Activated CD8-positive, alpha-beta memory T cell treated with anti-CD3 and anti-CD28 coated beads, Interleukin-2, amount 10 ng/mL, durations not matched to agents 7 days and 5 days (primary cell): Measurements from ENCODE around the gene ITGA1. TPM values are rescaled to one million over a fixed set of nuclear protein-coding genes. Genes with fewer than 3 reads are reported as not detected.

ENCODE experiments used
- ATAC-seq: fragments of 150-1000 bp; cut with Tn5 transposase; one replicate; pipeline ENCODE4 v1.10.0; 2021; ENCODE audit warnings: moderate library complexity
- CTCF ChIA-PET: fragments of 350-600 bp; sonication (Branson Sonifier 250); formaldehyde crosslinking; loops from one replicate; lab custom pipeline; 2021; ENCODE audit warnings: antibody characterized with exemption; lab: Charles Lee
- DNase-seq: peaks from one replicate; pipeline ENCODE4 v3.0.0-alpha.2; 2020
- H3K27ac Mint-ChIP-seq: one replicate; pipeline ENCODE4 v1.8.0; 2021; ENCODE audit warnings: mild to moderate bottlenecking, mixed read lengths
- H3K27me3 Mint-ChIP-seq: one replicate; pipeline ENCODE4 v1.8.0; 2021; ENCODE audit warnings: mixed read lengths
- H3K36me3 Mint-ChIP-seq: one replicate; pipeline ENCODE4 v1.8.0; 2021; ENCODE audit warnings: mild to moderate bottlenecking, mixed read lengths
- H3K4me1 Mint-ChIP-seq: one replicate; pipeline ENCODE4 v1.8.0; 2021; ENCODE audit warnings: mixed read lengths
- H3K4me3 Mint-ChIP-seq: one replicate; pipeline ENCODE4 v1.8.0; 2021; ENCODE audit warnings: mild to moderate bottlenecking, moderate library complexity, mixed read lengths
- H3K9me3 Mint-ChIP-seq: one replicate; pipeline ENCODE4 v1.8.0; 2022; ENCODE audit warnings: low read depth, mixed read lengths
- total RNA-seq, 2 experiments: library from RNA; stranded (reverse); gene quantifications; one replicate each; pipeline ENCODE4 v1.2.3, GENCODE V29; 2021

Gene ITGA1
- total RNA-seq, 2 experiments from 2014 or later = 37.0 to 66.8 TPM

DNA sequence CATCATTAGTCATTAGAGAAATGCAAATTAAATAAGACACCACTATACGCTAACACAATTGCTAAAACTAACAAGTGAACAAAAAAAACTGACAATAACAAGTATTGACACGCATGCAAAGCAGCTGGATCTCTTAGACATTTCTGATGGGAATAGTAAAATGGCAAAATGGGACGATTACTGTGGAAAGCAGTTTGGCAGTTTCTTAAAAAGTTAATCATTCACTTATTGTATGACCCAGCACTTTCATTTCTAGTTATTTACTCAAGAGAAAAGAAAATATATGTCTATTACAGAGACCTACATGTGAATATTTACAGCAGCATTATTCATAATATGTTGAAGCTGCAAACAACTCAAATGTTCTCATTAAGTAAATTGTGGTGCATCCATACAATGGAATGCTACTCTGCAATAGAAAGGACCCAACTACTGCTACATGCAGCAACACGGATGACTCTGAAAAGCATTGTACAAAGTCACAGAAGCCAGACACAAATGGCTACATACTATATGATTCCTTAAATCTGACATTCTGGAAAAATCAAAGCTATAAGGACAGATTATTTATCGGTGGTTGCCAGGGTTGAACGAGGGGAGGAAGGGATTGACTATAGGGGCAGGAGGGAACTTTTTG lies 104.6 kb downstream of the ITGA1 start:
- H3K27me3 Mint-ChIP-seq = no peaks in the 10 kb centered on the region
- peaks cover 21% of the 10 kb centered on the region for H3K36me3 Mint-ChIP-seq
- no peaks in the 10 kb centered on the region for H3K9me3 Mint-ChIP-seq
- H3K4me3 Mint-ChIP-seq = no peak overlapping the region
- CTCF ChIA-PET = interaction anchor here (1.5 kb wide), 1 partner anchor 23 kb away, joined by 4 read pairs; no protein-coding TSS in a partner anchor
- no peak overlapping the region for H3K27ac Mint-ChIP-seq
- DNase-seq (no peak), ATAC-seq (no peak)
- no peaks in the 10 kb centered on the region for H3K4me1 Mint-ChIP-seq

DNA sequence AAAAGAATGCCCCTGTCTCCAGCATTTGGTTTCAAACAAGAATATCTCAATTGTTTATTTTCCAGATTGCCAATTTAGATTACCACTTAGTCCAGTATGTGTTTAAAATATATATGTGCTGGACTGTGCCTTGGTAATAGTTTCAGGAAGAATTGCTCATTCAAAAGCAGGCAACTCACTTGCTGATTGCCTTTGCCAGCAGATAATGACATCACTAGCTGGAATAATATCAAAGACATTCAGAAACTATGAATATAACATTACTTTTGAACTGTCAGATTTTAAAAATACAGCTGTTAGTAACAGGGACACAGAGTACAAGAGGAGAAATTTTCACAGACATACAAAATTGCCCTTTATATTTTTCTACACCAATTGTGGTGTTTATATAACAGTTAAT lies 105.4 kb downstream of the ITGA1 start:
- Mint-ChIP-seq H3K4me3 (no peak overlapping the region), H3K27ac (no peak overlapping the region), H3K9me3 (no peaks in the 10 kb centered on the region), H3K36me3 (peaks cover 16% of the 10 kb centered on the region), H3K4me1 (no peaks in the 10 kb centered on the region), H3K27me3 (no peaks in the 10 kb centered on the region)
- DNase-seq (no peak), ATAC-seq (no peak)
- CTCF ChIA-PET = no interaction called here

DNA sequence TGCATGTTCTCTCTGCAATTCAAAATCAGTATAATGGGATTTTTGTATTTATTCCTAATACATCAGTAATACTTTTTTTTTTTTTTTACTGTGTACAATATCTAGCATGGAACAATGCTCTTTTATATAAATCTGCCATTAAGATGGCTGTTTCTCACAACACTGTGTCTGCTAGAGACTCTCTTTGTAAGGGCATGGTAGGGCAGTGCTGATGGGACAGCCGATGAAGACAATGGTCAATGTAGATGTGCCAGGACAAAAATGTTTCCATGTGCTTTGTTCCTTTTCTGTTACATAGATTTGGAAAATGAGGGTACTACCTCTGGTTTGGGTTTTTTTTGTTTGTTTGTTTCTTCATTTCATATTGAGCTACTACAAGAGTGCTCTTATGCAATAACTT lies 106.1 kb downstream of the ITGA1 start:
- DNase-seq (no peak), ATAC-seq (no peak)
- Mint-ChIP-seq H3K36me3 (peaks cover 17% of the 10 kb centered on the region), H3K27me3 (no peaks in the 10 kb centered on the region), H3K27ac (no peak overlapping the region), H3K4me3 (no peak overlapping the region), H3K9me3 (no peaks in the 10 kb centered on the region), H3K4me1 (no peaks in the 10 kb centered on the region)
- CTCF ChIA-PET = no interaction called here

DNA sequence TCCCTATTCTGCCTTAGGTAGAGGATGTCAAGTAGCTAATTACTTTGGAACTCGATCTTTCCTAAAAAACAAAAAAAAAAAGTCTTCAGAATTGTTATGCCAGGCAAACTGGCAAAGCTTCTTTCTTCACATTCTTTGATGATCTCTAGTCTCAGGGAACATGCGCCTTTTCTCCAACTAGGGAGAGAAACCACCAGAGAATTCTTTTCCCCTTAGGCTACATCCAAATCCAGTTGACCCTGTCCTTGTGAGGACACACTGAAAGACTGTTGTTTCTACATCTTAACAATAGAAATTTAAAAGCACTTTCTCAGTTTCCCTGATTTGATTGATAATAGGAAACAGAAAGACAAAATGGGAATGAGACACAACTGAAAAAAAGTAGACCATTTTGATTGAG lies 106.7 kb downstream of the ITGA1 start:
- H3K36me3 Mint-ChIP-seq = peaks cover 16% of the 10 kb centered on the region
- CTCF ChIA-PET = no interaction called here
- H3K4me3 Mint-ChIP-seq = no peak overlapping the region
- no peak overlapping the region for H3K27ac Mint-ChIP-seq
- H3K9me3 Mint-ChIP-seq = no peaks in the 10 kb centered on the region
- no peaks in the 10 kb centered on the region for H3K4me1 Mint-ChIP-seq
- no peak for ATAC-seq
- DNase-seq = no peak
- no peaks in the 10 kb centered on the region for H3K27me3 Mint-ChIP-seq

DNA sequence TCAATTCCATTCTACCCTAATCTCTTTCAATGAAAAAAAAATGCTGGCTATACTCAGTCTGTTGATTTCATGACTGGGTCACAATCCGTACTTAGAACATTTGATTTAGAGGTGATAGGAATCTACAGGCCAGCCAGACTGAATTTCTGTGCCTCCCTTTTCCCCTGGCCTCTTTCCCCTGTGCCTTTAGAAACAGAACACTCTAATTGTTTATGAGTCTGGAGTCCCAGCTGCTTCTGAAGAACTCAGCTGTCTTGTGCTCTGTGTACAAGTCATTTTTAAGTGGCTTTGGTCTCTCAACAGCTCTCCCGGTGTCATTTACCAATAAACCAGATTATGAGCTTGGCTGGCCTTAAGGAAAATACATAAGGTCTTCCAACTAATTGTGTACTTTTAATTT lies 107.4 kb downstream of the ITGA1 start:
- H3K4me1 Mint-ChIP-seq = no peaks in the 10 kb centered on the region
- ATAC-seq (no peak), DNase-seq (no peak)
- H3K27me3 Mint-ChIP-seq = no peaks in the 10 kb centered on the region
- H3K36me3 Mint-ChIP-seq = peaks cover 16% of the 10 kb centered on the region
- no peak overlapping the region for H3K4me3 Mint-ChIP-seq
- CTCF ChIA-PET = no interaction called here
- no peaks in the 10 kb centered on the region for H3K9me3 Mint-ChIP-seq
- H3K27ac Mint-ChIP-seq = no peak overlapping the region

DNA sequence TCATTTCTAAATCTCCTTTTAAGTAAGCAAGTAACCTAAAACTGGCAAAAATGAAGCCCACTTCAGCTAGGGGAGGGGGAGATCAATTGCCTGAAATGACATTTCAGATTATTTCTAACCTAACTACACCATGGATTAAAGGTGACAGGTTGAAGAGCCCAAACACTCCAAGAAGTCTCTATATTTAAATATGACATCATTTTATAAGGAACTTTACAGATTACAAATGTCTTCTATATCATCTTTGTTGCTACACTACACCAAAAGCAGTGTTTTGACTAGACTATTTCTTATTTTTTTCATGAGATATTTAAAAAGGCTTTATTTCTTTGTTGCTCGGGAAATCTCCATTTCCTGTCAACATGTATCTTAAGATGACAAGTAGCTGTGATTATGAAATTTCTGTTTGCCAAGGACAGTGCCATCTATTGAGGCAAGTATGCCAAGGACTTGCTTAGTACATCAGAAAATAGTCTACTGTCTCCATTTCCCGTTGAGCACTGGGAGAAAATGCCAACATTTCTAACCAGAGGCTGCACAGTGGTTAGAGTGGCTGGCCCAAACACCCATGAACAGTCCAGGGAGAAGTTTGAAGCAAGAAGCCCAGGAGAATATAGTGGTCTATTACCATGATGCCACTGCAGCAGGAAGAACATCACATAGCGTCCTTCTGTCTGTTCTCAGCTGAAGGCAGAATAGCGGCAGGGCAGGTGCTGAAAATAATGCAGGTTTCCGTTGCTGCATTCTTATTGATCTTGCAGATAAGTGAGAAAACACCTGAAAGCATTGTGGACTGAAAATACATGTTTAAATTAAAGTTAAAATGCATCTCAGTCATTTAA lies 108.1 kb downstream of the ITGA1 start:
- H3K36me3 Mint-ChIP-seq = peaks cover 16% of the 10 kb centered on the region
- no peaks in the 10 kb centered on the region for H3K4me1 Mint-ChIP-seq
- H3K4me3 Mint-ChIP-seq = no peak overlapping the region
- ATAC-seq (no peak), DNase-seq (no peak)
- H3K27me3 Mint-ChIP-seq = no peaks in the 10 kb centered on the region
- H3K9me3 Mint-ChIP-seq = no peaks in the 10 kb centered on the region
- H3K27ac Mint-ChIP-seq = no peak overlapping the region
- CTCF ChIA-PET = no interaction called here

DNA sequence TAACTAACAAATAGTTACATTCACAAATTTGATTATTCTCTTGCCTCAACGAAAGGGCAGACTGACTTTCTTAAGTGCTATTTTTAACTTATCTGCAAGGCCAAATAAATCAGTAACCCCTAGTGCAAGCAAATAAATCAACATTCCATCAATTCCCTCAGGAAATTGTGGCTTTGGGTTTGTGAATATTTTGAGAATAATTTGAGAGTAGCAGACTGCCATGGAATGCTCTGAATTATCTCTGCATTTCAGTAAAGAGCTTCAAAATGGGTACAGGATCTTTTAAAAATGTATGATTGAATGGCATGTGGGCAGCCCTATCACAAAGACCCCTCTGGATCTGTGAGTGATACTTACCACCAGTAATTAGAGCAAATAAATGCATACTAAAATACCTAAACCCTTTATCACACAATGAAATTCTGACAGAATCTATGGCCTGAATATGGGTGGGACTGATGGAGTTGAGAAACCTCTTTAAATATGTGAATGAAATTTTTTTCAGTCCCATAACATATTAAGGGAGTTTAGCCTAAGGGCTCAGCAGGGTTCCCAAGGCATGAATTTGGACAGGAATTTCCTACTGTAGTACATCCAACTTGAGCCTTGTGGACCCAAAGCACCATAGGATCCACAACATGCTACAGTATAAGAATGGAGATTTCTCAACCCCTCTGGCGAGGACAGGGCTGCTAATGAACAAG lies 109.0 kb downstream of the ITGA1 start:
- Mint-ChIP-seq H3K27ac (no peak overlapping the region), H3K9me3 (no peaks in the 10 kb centered on the region), H3K4me3 (no peak overlapping the region), H3K36me3 (peaks cover 22% of the 10 kb centered on the region), H3K4me1 (no peaks in the 10 kb centered on the region), H3K27me3 (no peaks in the 10 kb centered on the region)
- ATAC-seq = no peak
- CTCF ChIA-PET = no interaction called here
- DNase-seq = no peak

DNA sequence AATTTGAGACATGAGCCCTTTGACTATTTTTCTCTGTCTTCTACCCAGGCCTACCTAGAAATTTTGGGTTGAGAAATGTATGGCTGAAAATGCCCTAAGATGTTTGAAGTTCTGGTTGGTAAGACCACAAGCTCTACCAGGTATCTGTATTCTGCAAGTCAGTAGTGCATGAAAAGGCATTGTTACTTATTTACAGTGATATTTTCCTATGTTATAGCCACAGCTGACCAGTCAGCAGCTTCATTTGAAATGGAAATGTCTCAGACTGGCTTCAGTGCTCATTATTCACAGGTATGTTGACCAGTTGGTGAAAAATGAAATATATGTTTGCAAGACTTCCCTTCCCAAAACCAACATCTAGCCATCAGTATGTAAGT lies 109.5 kb downstream of the ITGA1 start:
- no peak overlapping the region for H3K27ac Mint-ChIP-seq
- CTCF ChIA-PET = no interaction called here
- DNase-seq = no peak
- H3K4me1 Mint-ChIP-seq = no peaks in the 10 kb centered on the region
- no peaks in the 10 kb centered on the region for H3K27me3 Mint-ChIP-seq
- no peak overlapping the region for H3K4me3 Mint-ChIP-seq
- no peaks in the 10 kb centered on the region for H3K9me3 Mint-ChIP-seq
- peaks cover 24% of the 10 kb centered on the region for H3K36me3 Mint-ChIP-seq
- ATAC-seq = no peak

DNA sequence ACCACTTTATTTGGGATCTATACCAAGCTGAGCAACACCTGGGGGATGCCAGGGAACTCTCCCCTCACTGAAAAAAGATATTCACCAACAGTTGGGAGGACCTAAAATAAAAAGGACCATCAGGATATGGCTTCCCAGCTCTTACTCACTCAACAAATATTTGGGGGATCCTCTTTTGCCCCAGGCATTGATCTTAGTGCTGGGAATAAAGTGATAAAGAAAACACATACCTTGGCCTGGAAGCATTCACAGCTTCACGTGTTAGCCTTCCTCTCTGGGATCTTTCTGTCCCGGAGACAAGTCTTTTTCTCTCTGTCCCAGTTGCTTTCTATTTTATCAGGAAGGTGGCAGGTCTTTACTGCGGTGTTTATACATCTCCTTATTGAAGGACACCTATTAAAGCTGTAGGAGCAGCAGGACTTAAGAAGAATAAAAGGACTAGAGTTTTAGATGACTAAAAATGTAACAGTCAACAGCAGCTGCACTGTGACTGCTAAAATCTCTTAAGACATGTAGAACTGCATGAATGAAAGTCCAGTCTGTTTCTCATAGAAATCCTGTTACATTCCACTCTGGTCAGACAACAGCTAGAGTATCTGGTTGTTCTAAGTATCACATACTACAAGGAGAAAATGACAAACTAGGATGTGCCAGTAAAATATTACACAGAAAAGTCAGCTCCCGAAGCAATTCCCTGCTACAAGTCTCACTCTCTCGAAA lies 111.4 kb downstream of the ITGA1 start:
- Mint-ChIP-seq H3K4me1 (no peaks in the 10 kb centered on the region), H3K27ac (no peak overlapping the region), H3K4me3 (no peak overlapping the region), H3K27me3 (no peaks in the 10 kb centered on the region), H3K9me3 (no peaks in the 10 kb centered on the region), H3K36me3 (peaks cover 34% of the 10 kb centered on the region)
- DNase-seq (no peak), ATAC-seq (no peak)
- CTCF ChIA-PET = interaction anchor here (1.6 kb wide), 1 partner anchor 16 kb away, joined by 3 read pairs; no protein-coding TSS in a partner anchor

DNA sequence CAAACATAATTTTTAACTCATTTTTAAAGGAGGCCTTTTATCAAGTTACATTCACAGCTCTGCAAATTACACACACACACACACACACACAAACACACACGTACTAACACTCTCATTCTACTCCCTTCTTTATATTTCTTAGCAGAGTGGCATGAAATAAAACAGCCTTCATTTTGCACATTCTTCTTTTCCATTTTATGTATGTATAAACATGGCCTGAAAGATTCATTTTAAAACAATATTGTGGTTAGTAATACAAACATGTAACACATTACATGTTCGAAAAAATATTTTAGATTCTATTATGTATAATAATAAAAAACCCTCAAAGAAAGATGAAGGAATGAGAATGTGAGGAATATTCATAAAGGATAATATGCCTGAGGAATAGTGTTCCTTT lies 115.4 kb downstream of the ITGA1 start:
- H3K9me3 Mint-ChIP-seq = no peaks in the 10 kb centered on the region
- no peak for ATAC-seq
- no peak overlapping the region for H3K4me3 Mint-ChIP-seq

DNA sequence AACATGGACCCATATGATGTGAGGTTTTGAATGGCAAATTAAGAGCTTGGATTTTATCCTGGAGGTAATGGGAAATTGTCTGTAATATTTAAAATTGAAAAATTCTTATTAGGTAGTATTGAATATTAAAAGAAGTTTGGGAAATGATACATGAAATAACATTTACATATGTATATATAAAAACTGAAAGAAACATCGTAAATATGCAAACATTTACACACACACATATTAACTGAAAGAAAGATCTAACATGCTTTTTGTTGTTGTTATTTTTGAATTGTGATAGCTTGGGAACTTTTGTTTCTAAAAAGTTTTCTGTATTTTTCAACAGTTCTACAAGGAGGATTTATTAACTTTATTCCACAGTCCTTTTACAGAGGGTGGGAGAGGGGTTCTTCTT lies 118.6 kb downstream of the ITGA1 start:
- DNase-seq = no peak
- peaks cover 21% of the 10 kb centered on the region for H3K36me3 Mint-ChIP-seq
- H3K4me3 Mint-ChIP-seq = no peak overlapping the region
- H3K9me3 Mint-ChIP-seq = no peaks in the 10 kb centered on the region
- H3K27me3 Mint-ChIP-seq = no peaks in the 10 kb centered on the region
- ATAC-seq = no peak
- H3K27ac Mint-ChIP-seq = no peak overlapping the region
- CTCF ChIA-PET = interaction anchor here (1.1 to 1.3 kb wide), 2 partner anchors 9 to 363 kb away, joined by 3 to 7 read pairs; no protein-coding TSS in a partner anchor
- peaks cover 8% of the 10 kb centered on the region for H3K4me1 Mint-ChIP-seq

More for the DNA sequence above, 115.4 kb downstream of the ITGA1 start:
- H3K27ac Mint-ChIP-seq = no peak overlapping the region
- H3K4me1 Mint-ChIP-seq = peaks cover 8% of the 10 kb centered on the region
- CTCF ChIA-PET = interaction anchor here (0.8 kb wide), 1 partner anchor 13 kb away, joined by 3 read pairs; no protein-coding TSS in a partner anchor
- H3K27me3 Mint-ChIP-seq = no peaks in the 10 kb centered on the region
- peaks cover 30% of the 10 kb centered on the region for H3K36me3 Mint-ChIP-seq
- DNase-seq = no peak

DNA sequence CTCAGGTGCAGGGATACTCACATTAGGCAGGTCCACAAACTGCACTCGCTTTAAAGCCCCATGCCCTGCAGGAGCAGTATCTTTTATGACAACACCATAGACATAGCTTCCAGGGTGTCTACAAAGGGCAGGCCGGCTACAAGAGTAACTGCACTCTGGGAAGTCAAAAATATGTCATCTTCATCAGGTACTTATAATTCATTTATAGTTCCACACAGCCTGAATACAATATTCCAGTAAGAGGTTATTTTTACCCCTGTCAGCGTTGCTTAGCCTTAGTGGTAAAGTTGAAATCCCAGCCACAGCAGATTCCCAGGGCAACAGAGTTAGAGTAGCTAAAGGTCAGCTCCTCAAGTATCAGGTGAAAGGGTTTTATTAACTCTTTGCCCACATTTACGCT lies 119.1 kb downstream of the ITGA1 start:
- no peaks in the 10 kb centered on the region for H3K9me3 Mint-ChIP-seq
- CTCF ChIA-PET = interaction anchor here (1.1 to 1.3 kb wide), 2 partner anchors 9 to 363 kb away, joined by 3 to 7 read pairs; no protein-coding TSS in a partner anchor
- no peak overlapping the region for H3K27ac Mint-ChIP-seq
- no peak for DNase-seq
- ATAC-seq = no peak
- no peak overlapping the region for H3K4me3 Mint-ChIP-seq
- H3K36me3 Mint-ChIP-seq = peaks cover 18% of the 10 kb centered on the region
- H3K27me3 Mint-ChIP-seq = no peaks in the 10 kb centered on the region
- peaks cover 8% of the 10 kb centered on the region for H3K4me1 Mint-ChIP-seq

DNA sequence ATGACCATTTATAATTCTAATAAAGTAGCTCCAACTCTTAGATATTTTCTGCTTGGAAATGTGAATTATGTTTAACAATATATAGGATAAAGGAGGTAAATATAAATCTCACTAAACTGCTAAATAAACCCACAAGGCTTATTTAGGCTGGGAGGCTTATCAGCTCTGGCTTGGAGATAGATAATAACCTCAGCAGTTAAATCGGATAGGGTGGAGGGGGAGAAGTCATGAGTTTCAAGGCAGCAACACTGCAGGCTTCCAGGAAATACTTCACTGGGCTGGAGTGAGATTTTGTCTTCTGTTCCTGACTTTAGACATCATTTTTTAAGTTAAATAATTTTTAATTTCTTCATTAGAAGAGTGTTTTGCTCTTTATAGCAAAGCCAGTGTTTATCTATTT lies 121.5 kb downstream of the ITGA1 start:
- ATAC-seq = no peak
- no peaks in the 10 kb centered on the region for H3K9me3 Mint-ChIP-seq
- CTCF ChIA-PET = interaction anchor here (1.7 kb wide), 1 partner anchor 122 kb away, joined by 6 read pairs; the partner anchor contains the start of genes ITGA1 and PELO

More for the DNA sequence above, 121.5 kb downstream of the ITGA1 start:
- H3K4me3 Mint-ChIP-seq = no peak overlapping the region
- H3K4me1 Mint-ChIP-seq = peaks cover 8% of the 10 kb centered on the region
- DNase-seq = no peak
- H3K27me3 Mint-ChIP-seq = no peaks in the 10 kb centered on the region
- no peak overlapping the region for H3K27ac Mint-ChIP-seq
- peaks cover under 1% of the 10 kb centered on the region for H3K36me3 Mint-ChIP-seq
